ENCODE measurements around the gene VWA5A. TPM values are rescaled to one million over a fixed set of nuclear protein-coding genes. Genes with fewer than 3 reads are reported as not detected.

The VWA5A gene
- total and polyA plus RNA-seq, 9 of the 15 experiments (the other 6 are each of a cell fraction or from before 2014, with no cell fraction given) = 4.6 to 19.7 (median 6.9) TPM

DNA sequence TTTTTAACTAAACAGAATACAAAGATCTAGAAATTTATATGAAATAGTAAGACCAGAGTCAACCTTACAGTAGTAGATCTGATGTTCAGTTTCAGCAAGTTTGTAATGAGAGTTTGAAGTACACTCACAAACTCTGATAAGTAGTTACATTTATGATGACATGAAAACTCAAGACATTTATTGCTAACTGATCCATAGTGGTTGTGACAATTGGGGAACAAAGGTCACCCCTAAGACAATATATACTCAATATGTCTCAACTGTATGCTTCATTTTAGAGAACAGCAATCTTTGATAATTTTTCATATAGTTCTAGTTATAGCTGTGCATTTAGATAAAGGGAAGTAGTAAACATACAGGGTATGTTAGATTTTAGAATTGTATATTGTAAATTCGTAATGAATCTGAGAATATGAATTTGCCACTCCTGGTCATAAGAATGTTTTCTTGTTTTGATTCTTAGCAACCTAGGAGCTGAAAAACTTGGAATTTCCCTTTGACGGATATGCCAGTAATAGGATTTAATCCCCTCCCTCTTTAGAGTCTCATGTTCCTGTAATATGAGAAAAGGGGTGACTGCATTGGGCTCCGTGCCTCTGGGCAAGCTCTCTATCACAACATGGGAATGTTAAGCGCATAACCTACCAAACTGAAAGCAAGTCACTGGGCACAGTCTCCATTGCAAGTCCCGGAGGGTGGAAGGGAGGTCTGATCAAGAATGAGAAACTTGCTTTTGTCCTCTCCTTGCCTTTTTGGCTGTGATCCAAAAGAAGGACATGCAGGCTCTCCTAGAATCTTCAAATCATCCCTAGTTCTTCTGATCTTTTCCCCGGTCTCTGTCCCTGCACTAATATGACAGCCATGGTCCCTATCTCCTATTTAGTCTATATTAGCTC, 79.3 kb downstream of the VWA5A start:
- H3K36me3 ChIP-seq (ENCODE audit: control insufficient read depth, insufficient read depth, low read length) = peaks cover 9% of the 10 kb centered on the region; the same call in 2 of the 3 replicates
- no peak for FAIRE-seq
- no peak for DNase-seq (ENCODE audit: extremely low read depth in 1 of 4, low spot score in 3 of 4)
- H3K9me1 ChIP-seq (ENCODE audit: control insufficient read depth, insufficient read depth, low read length) = no peaks in the 10 kb centered on the region
- H2AFZ ChIP-seq (ENCODE audit: low read depth, low read length) = peak overlapping the region; percentile 40; the same call in 1 of the 2 replicates
- no TSS peak for BruUV-seq (replicated peaks)
- TF ChIP-seq ZNF224 (CRISPR knock-in tag; IDR thresholded peaks at IDR 0.05) = no peak
- TF ChIP-seq HNRNPL (IDR thresholded peaks at IDR 0.05; ENCODE audit: low read depth, low read length) = no peak
- no peak for TF ChIP-seq XRCC5 (IDR thresholded peaks at IDR 0.05; ENCODE audit: low read depth, low read length)
- TF ChIP-seq CHD1 (IDR thresholded peaks at IDR 0.05; ENCODE audit: low read length) = no peak
- TF ChIP-seq CTBP1 (IDR thresholded peaks at IDR 0.05; ENCODE audit: borderline replicate concordance) = peak; percentile 42; the same call in 1 of the 2 replicates
- TF ChIP-seq NFIC (IDR thresholded peaks at IDR 0.05) = peak; percentile 97
- TF ChIP-seq ZBTB17 (CRISPR knock-in tag; IDR thresholded peaks at IDR 0.05) = no peak
- TF ChIP-seq ATF1 (CRISPR knock-in tag; IDR thresholded peaks at IDR 0.05) = no peak
- TF ChIP-seq ATF1 (tag; IDR thresholded peaks at IDR 0.05) = no peak
- TF ChIP-seq FOS (IDR thresholded peaks at IDR 0.05; ENCODE audit: extremely low read depth, insufficient read length) = no peak
- TF ChIP-seq ZNF253 (CRISPR knock-in tag; conservative IDR thresholded peaks at IDR 0.05) = no peak
- no peak for TF ChIP-seq ERF (CRISPR knock-in tag; IDR thresholded peaks at IDR 0.05)
- ChIA-PET CTCF (ENCODE audit: low intra/inter-chr PET ratio) (interaction anchor here (0.6 to 1.2 kb wide), 2 partner anchors 20 to 123 kb away, joined by 3 to 6 read pairs; no protein-coding TSS in a partner anchor), POLR2A (interaction anchor here (1.0 kb wide), 3 partner anchors 11 to 125 kb away, joined by 3 to 4 read pairs (median 4); no protein-coding TSS in a partner anchor)
- peaks cover 4% of the 10 kb centered on the region; the same call in 2 of the 3 replicates for H3K79me2 ChIP-seq (ENCODE audit: control insufficient read depth, insufficient read depth, low read length)
- no peak overlapping the region for H3K4me2 ChIP-seq (ENCODE audit: insufficient read depth, low read length)
- H3K4me1 ChIP-seq (replicated peaks in 1 of 2; ENCODE audit: control insufficient read depth in 2 of 2, insufficient read depth in 2 of 2, low read length in 2 of 2) = peaks cover 0 to 21% of the 10 kb centered on the region in 2 experiments; a peak in 3 of 5 replicates
- WGBS (ENCODE audit: insufficient coverage, low coverage, missing lambda C conversion rate) = 73% methylated on average over 6 of the region's 6 CpGs
- H3K9ac ChIP-seq (ENCODE audit: insufficient read depth in 1 of 2, low read depth in 2 of 2, low read length in 2 of 2) = no peak overlapping the region
- peak; percentile 36 for ATAC-seq
- no peaks in the 10 kb centered on the region for H3K9me3 ChIP-seq (replicated peaks; ENCODE audit: control insufficient read depth, insufficient read depth, low read depth, low read length)
- no peak overlapping the region for H3K27ac ChIP-seq (ENCODE audit: extremely low read depth, low read depth, low read length)
- intact Hi-C loops (cut with micrococcal nuclease) (loop anchor here (1.0 to 10.0 kb wide), 4 partner anchors 86 to 450 kb away; partner anchors contain the start of gene ZNF202), in situ Hi-C loops (cut with MboI) (loop anchor here (5.0 kb wide), 1 partner anchor 122 kb away; no protein-coding TSS in a partner anchor)
- H3K4me3 ChIP-seq = no peak overlapping the region
- H3K27me3 ChIP-seq (ENCODE audit: control insufficient read depth in 2 of 2, insufficient read depth in 2 of 2, low read length in 2 of 2) = no peaks in the 10 kb centered on the region
- H4K20me1 ChIP-seq (replicated peaks; ENCODE audit: control insufficient read depth, insufficient read depth, low read length) = no peaks in the 10 kb centered on the region

All from K562 (cell line).